T-helper 2 cell (primary cell): Measurements from ENCODE around the gene ROPN1L.
"Not testable (repeated sequence)": the region's sequence is repeated elsewhere in the genome, so short reads cannot be mapped to it uniquely, and the experiment has no call there.

Experiments
- DNase-seq, 5 experiments: peaks; one replicate each; pipeline versions ENCODE4 v3.0.0 to v3.0.0-alpha.2; 2012 to 2022

ROPN1L gene

GRCh38 chr5:10480237-10480985 lies 38.7 kb downstream of the ROPN1L start:
- DNase-seq = no peak

DNA sequence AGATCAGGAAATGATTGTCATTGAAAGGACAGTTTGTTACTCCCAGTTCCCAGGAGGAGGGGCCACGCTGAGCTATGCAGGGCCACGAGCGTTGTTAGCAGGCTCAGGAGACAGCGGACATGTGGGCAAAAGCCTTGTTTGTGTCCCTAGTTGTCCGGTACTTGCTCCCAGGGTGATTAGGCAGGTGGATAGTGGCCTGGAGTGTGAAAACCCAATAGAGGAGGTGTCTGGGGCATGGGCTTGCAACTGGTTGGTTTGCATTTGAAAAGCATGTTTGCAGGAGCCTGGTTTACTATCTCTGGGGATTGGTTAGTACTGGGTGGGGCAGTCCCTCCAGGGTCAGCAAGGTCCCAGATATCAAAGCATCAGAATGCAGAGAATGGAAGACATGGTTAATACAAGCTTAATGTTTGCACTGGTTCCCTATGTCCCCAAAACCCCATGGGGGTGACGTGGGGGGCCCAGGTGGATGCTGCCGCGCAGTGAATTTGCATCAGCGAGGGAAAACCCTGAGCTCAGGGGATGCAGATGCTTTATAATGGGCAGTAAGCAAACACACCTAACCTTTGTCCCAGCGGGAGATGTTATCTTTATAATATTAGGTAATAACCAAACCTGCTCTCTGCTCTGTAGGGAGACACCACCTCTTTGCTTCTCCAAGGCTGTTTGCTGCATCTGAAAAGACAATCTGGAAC lies 39.7 kb downstream of the ROPN1L start:
- DNase-seq = no peak

DNA sequence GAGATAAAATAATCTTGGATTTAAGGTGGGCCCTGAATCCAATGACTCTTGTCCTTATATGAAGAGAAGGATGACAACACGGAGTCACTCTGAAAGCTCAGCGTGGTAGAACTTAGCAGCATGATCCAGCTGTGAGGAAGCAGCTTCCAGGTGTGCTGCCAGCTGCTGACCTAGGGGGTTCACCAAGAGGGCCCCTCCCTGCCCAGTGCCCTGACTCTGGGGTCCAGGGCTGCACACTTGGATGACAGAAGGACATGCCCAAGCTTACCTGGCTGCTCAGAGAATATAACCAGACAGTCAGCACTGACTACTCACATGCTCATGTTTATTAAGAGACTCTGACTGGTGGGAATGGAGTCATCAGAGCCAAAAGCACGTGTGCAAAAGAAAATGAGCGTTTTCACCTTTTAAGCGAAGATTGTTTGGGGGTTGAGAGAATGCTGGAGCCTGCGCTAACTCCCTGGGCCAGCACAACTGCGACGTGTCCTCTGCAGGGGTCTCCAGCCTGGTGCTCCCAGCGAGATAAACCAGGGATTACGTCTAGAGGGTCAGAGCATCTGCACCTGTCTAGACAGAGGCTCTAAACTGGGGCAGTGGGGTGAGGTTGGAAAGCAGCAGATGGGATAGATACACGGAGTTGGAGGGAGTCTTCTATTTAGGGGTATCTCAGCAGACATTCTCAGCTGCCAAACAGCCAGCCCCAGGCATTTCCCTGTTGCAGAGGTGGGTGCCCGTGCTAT lies 41.3 kb downstream of the ROPN1L start:
- DNase-seq = no peak

GRCh38 chr5:10484774-10485141 lies 43.1 kb downstream of the ROPN1L start:
- DNase-seq = no peak

DNA sequence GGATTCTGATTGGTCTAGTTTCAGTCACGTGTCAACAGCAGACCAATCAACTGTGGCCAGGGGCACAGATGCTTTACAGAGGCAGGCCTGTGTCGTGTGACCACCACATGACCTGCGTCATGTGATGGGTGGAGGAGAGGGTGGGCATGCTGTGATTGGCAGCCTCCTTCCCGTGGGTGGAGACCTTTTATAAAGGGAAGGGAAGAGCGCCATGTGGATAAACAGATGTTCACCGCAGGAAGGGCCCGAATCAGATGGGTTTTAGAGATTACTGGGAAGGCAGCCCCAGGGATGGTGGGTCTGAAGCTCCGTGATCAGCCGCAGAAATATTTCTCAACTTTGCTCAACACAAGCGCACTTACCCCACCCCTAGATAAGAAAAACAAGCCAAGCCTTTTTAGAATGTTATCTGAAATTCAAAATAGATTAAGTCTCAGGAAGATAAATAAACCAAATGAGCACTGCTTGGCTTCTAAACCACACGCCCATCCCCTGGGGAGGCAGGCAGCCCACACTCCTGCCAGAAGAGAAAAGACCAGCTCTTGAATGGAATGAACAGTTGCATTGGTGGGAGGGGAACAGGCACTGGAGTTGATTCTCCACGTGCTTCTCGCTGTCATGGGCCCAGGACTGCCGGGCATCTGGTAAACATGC lies 43.6 kb downstream of the ROPN1L start:
- no peak for DNase-seq

- no peak for DNase-seq
Observed at GRCh38 chr5:10485897-10486296, 44.2 kb downstream of the ROPN1L start.

GRCh38 chr5:10486511-10487344 lies 45.0 kb downstream of the ROPN1L start:
- DNase-seq = no peak

- no peak for DNase-seq
Observed at GRCh38 chr5:10488144-10488543, 46.5 kb downstream of the ROPN1L start.

GRCh38 chr5:10489810-10490426 lies 48.2 kb downstream of the ROPN1L start:
- DNase-seq = peak in 1 of 5 experiments; percentile 37

GRCh38 chr5:10490927-10491672 lies 49.4 kb downstream of the ROPN1L start:
- no peak for DNase-seq

GRCh38 chr5:10491673-10492026 lies 50.0 kb downstream of the ROPN1L start:
- DNase-seq = no peak

GRCh38 chr5:10493884-10494283 lies 52.2 kb downstream of the ROPN1L start:
- DNase-seq = no peak

DNA sequence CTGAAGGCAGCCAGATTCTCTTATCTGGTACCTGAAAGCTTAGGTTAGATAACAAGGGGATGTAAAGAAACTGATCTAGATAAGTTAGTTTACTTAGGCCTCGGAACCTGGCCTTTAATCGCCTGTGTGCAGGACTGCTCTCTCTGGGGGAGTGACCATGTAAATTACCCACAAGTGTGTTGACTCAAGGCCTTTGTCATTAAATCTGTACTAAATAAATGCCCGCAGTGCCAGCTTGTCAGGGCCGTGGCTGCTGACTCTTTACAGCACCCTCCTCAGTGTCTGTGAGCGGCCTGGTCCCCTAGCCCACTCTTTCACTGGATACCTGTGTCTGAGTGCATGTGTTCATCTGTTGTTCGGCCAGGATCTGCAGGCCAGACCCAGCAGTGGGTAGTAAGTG lies 52.8 kb downstream of the ROPN1L start:
- DNase-seq = not testable (repeated sequence)

- no peak for DNase-seq
Observed at GRCh38 chr5:10497554-10497953, 55.9 kb downstream of the ROPN1L start.

GRCh38 chr5:10498350-10498749 lies 56.7 kb downstream of the ROPN1L start:
- no peak for DNase-seq

DNA sequence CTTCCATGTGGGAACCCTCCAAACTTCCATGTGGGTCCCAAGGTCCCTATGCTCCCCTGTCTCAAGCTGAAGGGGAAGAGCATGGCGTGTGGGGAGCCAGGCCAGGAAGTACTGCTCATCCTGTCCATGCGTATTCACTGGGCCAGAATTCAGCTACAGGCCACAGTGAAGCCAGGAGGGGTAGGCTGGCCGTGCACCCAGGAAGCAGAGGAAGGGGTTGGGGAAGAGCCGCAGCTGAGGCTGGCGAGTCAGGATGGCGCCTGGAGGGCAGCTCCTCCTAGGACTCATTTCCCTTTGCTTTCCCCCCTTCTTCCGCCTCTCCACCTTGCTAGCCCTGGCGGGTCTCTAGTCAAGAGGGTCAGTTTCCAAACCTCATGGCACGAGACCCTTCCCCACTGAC lies 57.4 kb downstream of the ROPN1L start:
- no peak for DNase-seq

DNA sequence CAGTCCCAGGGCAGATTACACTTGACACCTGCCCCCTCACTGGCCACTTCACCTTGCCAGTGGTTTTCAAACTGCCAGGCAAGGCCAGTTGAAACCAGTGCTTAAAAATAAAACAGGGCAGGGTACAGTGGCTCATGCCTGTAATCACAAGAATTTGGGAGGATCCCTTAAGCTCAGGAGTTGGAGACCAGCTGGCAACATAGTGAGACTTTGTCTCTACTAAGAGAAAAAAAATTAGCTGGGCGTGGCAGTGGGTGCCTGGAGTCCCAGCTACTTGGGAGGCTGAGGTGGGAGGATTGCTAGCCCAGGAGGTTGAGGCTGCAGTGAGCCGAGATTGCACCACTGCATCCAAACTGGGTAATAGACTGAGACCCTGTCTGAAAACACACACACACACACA lies 58.1 kb downstream of the ROPN1L start:
- DNase-seq = no peak

GRCh38 chr5:10500669-10501068 lies 59.0 kb downstream of the ROPN1L start:
- DNase-seq = no peak

- DNase-seq = no peak
Observed at GRCh38 chr5:10501554-10502075, 59.9 kb downstream of the ROPN1L start.

GRCh38 chr5:10502130-10502529 lies 60.5 kb downstream of the ROPN1L start:
- DNase-seq = no peak

GRCh38 chr5:10502578-10502977 lies 60.9 kb downstream of the ROPN1L start:
- no peak for DNase-seq
